ENCODE data around the gene C11orf24. TPM values are rescaled to one million over a fixed set of nuclear protein-coding genes. Genes with fewer than 3 reads are reported as not detected.

The C11orf24 gene
- total and polyA plus RNA-seq, 10 of the 15 experiments (the other 5 are each of a cell fraction or from before 2014, with no cell fraction given): 4.3 to 104 (median 41.4) TPM

DNA sequence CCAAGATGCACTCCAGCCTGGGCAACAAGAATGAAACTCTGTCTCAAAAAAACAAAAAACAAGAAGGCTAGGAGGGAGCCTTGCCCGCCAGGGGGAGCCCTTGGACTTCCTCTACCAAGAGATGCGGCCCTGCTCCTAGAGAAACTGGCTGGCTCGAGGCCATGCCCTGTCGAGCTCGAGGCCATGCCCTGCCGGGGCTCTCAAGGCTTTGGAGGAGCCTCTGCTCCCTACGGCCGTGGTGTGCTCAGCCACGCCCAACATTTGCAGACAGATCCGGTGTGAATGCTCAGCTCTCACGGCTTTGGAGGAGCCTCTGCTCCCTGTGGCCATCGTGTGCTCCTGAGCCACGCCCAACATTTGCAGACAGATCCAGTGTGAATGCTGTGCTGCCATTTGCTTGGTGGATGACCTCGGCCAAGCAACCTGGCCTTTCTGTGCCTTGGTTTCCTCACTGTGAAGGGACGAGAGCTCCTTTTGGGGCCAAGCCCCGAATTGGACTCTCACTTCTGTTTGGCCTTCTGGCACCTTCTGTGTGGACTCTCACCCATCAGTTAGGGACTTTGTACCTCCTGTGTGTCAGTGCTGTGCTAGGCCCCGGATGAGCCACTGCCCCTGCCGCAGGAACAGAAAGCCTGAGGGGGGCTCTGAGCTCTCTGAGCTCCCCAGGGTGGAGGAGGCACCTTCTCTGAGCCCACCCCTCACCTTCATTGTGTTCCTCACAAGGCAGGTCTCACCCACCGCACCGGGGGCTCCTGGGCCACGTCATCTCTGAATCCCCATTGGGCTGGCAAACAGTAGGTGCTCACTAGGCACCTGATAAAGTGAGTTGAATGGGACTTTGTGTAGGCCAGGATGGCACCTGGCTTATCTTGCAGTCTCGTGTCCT, 14.1 kb downstream of the C11orf24 start (continued):
- TF ChIP-seq, protein P1, sequence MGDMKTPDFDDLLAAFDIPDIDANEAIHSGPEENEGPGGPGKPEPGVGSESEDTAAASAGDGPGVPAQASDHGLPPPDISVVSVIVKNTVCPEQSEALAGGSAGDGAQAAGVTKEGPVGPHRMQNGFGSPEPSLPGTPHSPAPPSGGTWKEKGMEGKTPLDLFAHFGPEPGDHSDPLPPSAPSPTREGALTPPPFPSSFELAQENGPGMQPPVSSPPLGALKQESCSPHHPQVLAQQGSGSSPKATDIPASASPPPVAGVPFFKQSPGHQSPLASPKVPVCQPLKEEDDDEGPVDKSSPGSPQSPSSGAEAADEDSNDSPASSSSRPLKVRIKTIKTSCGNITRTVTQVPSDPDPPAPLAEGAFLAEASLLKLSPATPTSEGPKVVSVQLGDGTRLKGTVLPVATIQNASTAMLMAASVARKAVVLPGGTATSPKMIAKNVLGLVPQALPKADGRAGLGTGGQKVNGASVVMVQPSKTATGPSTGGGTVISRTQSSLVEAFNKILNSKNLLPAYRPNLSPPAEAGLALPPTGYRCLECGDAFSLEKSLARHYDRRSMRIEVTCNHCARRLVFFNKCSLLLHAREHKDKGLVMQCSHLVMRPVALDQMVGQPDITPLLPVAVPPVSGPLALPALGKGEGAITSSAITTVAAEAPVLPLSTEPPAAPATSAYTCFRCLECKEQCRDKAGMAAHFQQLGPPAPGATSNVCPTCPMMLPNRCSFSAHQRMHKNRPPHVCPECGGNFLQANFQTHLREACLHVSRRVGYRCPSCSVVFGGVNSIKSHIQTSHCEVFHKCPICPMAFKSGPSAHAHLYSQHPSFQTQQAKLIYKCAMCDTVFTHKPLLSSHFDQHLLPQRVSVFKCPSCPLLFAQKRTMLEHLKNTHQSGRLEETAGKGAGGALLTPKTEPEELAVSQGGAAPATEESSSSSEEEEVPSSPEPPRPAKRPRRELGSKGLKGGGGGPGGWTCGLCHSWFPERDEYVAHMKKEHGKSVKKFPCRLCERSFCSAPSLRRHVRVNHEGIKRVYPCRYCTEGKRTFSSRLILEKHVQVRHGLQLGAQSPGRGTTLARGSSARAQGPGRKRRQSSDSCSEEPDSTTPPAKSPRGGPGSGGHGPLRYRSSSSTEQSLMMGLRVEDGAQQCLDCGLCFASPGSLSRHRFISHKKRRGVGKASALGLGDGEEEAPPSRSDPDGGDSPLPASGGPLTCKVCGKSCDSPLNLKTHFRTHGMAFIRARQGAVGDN (IDR thresholded peaks at IDR 0.05): peak; percentile 96
- TF ChIP-seq, protein P2, sequence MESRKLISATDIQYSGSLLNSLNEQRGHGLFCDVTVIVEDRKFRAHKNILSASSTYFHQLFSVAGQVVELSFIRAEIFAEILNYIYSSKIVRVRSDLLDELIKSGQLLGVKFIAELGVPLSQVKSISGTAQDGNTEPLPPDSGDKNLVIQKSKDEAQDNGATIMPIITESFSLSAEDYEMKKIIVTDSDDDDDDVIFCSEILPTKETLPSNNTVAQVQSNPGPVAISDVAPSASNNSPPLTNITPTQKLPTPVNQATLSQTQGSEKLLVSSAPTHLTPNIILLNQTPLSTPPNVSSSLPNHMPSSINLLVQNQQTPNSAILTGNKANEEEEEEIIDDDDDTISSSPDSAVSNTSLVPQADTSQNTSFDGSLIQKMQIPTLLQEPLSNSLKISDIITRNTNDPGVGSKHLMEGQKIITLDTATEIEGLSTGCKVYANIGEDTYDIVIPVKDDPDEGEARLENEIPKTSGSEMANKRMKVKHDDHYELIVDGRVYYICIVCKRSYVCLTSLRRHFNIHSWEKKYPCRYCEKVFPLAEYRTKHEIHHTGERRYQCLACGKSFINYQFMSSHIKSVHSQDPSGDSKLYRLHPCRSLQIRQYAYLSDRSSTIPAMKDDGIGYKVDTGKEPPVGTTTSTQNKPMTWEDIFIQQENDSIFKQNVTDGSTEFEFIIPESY (IDR thresholded peaks at IDR 0.05): no peak
- no peak for TF ChIP-seq PAX5 (IDR thresholded peaks at IDR 0.05; ENCODE audit: borderline replicate concordance, low read depth, low read length)
- TF ChIP-seq, protein P3, sequence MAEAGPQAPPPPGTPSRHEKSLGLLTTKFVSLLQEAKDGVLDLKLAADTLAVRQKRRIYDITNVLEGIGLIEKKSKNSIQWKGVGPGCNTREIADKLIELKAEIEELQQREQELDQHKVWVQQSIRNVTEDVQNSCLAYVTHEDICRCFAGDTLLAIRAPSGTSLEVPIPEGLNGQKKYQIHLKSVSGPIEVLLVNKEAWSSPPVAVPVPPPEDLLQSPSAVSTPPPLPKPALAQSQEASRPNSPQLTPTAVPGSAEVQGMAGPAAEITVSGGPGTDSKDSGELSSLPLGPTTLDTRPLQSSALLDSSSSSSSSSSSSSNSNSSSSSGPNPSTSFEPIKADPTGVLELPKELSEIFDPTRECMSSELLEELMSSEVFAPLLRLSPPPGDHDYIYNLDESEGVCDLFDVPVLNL (IDR thresholded peaks at IDR 0.05; ENCODE audit: low read depth, low read length): no peak
- peak; percentile 60 for TF ChIP-seq ZNF384 (IDR thresholded peaks at IDR 0.05; ENCODE audit: borderline replicate concordance, low read depth, low read length)
- no peak for TF ChIP-seq NBN (IDR thresholded peaks at IDR 0.05)
- no peak for TF ChIP-seq CBX3 (IDR thresholded peaks at IDR 0.05; ENCODE audit: borderline replicate concordance, low read depth)
- TF ChIP-seq, protein P4, sequence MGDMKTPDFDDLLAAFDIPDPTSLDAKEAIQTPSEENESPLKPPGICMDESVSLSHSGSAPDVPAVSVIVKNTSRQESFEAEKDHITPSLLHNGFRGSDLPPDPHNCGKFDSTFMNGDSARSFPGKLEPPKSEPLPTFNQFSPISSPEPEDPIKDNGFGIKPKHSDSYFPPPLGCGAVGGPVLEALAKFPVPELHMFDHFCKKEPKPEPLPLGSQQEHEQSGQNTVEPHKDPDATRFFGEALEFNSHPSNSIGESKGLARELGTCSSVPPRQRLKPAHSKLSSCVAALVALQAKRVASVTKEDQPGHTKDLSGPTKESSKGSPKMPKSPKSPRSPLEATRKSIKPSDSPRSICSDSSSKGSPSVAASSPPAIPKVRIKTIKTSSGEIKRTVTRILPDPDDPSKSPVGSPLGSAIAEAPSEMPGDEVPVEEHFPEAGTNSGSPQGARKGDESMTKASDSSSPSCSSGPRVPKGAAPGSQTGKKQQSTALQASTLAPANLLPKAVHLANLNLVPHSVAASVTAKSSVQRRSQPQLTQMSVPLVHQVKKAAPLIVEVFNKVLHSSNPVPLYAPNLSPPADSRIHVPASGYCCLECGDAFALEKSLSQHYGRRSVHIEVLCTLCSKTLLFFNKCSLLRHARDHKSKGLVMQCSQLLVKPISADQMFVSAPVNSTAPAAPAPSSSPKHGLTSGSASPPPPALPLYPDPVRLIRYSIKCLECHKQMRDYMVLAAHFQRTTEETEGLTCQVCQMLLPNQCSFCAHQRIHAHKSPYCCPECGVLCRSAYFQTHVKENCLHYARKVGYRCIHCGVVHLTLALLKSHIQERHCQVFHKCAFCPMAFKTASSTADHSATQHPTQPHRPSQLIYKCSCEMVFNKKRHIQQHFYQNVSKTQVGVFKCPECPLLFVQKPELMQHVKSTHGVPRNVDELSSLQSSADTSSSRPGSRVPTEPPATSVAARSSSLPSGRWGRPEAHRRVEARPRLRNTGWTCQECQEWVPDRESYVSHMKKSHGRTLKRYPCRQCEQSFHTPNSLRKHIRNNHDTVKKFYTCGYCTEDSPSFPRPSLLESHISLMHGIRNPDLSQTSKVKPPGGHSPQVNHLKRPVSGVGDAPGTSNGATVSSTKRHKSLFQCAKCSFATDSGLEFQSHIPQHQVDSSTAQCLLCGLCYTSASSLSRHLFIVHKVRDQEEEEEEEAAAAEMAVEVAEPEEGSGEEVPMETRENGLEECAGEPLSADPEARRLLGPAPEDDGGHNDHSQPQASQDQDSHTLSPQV (IDR thresholded peaks at IDR 0.05): peak; percentile 37; the same call in 1 of the 2 replicates
- TF ChIP-seq, protein P5, sequence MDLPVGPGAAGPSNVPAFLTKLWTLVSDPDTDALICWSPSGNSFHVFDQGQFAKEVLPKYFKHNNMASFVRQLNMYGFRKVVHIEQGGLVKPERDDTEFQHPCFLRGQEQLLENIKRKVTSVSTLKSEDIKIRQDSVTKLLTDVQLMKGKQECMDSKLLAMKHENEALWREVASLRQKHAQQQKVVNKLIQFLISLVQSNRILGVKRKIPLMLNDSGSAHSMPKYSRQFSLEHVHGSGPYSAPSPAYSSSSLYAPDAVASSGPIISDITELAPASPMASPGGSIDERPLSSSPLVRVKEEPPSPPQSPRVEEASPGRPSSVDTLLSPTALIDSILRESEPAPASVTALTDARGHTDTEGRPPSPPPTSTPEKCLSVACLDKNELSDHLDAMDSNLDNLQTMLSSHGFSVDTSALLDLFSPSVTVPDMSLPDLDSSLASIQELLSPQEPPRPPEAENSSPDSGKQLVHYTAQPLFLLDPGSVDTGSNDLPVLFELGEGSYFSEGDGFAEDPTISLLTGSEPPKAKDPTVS (IDR thresholded peaks at IDR 0.05; ENCODE audit: low read depth, low read length): 0 out of 2 replicates have a peak, but pooled peaks have one; percentile 31
- no peak for TF ChIP-seq EZH2 (IDR thresholded peaks at IDR 0.05; ENCODE audit: borderline replicate concordance, control insufficient read depth, low read depth, low read length)
- TF ChIP-seq BHLHE40 (IDR thresholded peaks at IDR 0.05; ENCODE audit: borderline replicate concordance in 1 of 2, low read depth in 2 of 2, low read length in 1 of 2): 0 out of 4 replicates have a peak, but pooled peaks of 1 of the 2 experiments have one; percentile 10
- peak; percentile 45; the same call in 1 of the 3 replicates for TF ChIP-seq POU2F2 (IDR thresholded peaks at IDR 0.05; ENCODE audit: borderline replicate concordance, low read depth, low read length)
